NCI-H1092 treated with DMSO at 0.1 percent for 48 hours (cell line): Measurements from ENCODE around the gene RIT1.

Experiments used
- DNase-seq: peaks from one replicate; lab custom pipeline; 2025; lab: John Stamatoyannopoulos, UW

RIT1 gene

DNA sequence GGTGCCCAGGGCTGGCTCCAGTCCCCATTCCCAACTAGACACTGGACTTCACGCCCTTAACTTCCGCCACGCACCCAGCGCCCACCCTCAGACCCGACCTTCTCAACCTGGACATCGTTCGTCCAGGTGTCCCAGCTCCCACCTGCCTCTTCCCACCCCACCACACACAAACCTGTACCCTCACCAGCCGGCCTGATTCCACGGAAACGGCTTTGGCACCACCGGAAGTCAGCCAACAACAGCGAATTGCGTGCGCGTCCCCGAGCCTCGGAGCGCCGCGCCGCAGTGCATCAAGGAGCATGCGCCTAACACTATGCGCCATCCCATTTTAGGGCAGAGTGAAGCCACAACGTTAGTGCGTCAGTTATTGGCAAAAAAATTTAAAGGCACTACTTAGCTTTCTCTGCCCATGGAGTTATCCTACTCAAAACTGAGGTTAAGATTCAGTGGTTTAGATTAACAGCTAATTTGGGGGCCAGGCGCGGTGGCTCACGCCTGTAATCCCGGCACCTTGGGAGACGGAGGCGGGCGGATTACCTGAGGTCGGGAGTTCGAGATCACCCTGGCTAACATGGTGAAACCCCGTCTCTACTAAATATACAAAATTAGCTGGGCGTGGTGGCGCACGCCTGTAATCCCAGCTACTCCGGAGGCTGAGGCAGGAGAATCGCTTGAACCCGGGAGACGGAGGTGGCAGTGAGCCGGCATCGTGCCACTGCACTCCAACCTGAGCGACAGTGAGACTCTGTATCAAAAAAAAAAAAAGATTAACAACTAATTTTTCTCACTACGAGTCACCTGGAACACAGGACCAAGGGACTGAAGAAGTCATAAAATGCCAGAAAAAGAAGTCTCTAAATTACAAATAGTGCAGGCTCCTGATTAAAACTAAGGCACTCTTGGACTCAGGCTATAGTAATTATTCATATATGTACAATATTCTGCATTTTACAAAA, 53.9 kb downstream of the RIT1 start, which contains the start of gene GON4L:
GON4L (minus strand) TSS at position 240 of the 956 bp plus-strand sequence. CDS start 3,434 bp downstream, outside the sequence.
- DNase-seq, result peak; percentile 96

DNA sequence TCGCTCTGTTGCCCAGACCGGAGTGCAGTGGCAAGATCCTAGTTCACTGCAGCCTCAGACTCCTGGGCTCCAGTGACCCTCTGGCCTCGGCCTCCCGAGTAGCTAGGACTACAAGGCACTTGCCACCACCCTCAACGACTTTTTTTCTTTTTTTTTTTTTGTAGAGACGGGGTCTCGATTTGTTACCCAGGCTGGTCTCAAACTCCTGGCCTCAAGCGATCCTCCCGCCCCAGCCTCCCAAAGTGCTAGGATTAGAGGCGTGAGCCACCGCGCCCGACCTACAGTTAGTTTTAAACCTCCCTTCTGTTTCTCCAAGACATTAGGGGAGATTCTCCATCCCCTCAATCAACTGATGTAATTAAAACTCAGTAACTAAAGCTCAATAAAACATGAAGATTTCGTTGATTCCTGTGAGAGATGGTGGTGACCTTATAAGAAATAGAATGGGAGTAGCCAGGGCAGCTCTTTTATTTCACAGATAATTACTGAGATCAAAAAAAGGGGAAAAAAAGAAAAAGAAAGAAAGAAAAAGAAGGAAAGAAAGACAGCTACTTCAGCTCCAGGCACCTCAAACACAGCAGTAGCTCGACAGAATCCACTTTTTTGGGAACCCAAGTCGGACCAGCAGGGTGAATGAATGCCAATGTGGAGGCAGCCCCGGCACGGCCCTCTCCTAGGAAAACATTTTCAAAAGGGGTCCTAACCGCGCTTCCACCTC, 54.7 kb downstream of the RIT1 start:
- no peak for DNase-seq

DNA sequence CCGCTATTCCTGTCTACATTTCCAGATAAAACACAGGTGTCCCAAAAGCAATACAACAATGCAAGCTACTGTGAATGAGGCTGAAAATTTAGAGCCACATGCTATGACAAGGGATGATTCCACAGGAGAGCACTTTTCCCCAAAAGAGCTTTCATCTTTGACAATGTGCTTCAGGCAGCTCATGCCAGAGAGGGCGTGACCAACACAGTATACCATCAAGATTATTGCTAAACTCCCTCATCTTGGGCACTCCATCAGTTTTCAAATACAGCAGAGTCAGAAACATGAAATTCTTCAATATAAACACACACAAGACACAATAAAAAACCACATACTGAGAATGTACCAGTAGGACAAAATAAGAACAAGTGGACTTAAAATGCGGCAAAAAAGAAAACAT, 60.8 kb downstream of the RIT1 start:
- no peak for DNase-seq

- DNase-seq, result no peak
Measured at GRCh38 chr1:155847823-155848529, 63.2 kb downstream of the RIT1 start.
